Measurements from ENCODE around the gene A1CF.
A peak's percentile ranks its signal among the peaks of the same experiment; 100 is the strongest.

- TF ChIP-seq CTCF (IDR thresholded peaks at IDR 0.05; ENCODE audit: low read depth, low read length, poor library complexity, severe bottlenecking) (peak; percentile 45), EZH2phosphoT487 (IDR thresholded peaks at IDR 0.05; ENCODE audit: borderline replicate concordance, low read length) (no peak)
Observed at GRCh38 chr10:50788951-50789945, 96.2 kb downstream of the A1CF start.

All from DOHH2 (cell line).